H9 (cell line): ENCODE measurements around the gene RALGAPA2. TPM values are rescaled to one million over a fixed set of nuclear protein-coding genes. Genes with fewer than 3 reads are reported as not detected.
A peak's percentile ranks its signal among the peaks of the same experiment; 100 is the strongest.

Experiments used
- DNase-seq: peaks from one replicate; pipeline ENCODE4 v3.0.0-alpha.2; 2017
- H2AFZ ChIP-seq: one replicate; pipeline ENCODE4 v1.6.1; 2013; ENCODE audit warnings: mild to moderate bottlenecking, low read length, control low read depth, moderate library complexity
- H2AK5ac ChIP-seq: 2 replicates; pipeline ENCODE4 v1.6.1; 2013; ENCODE audit warnings: low read length, control low read depth, mixed read lengths; ENCODE audit not compliant: insufficient read length
- H2BK120ac ChIP-seq: one replicate; pipeline ENCODE4 v1.6.1; 2013; ENCODE audit warnings: low read depth, mild to moderate bottlenecking, low read length, control low read depth, inconsistent platforms; ENCODE audit not compliant: poor library complexity, severe bottlenecking
- H2BK12ac ChIP-seq: 2 replicates; pipeline ENCODE4 v1.6.1; 2013; ENCODE audit warnings: low read length, control low read depth, mixed read lengths, low read depth; ENCODE audit not compliant: insufficient read length
- H2BK15ac ChIP-seq: 2 replicates; pipeline ENCODE4 v1.6.1; 2013; ENCODE audit warnings: low read depth, low read length, control low read depth
- H2BK20ac ChIP-seq: one replicate; pipeline ENCODE4 v1.6.1; 2013; ENCODE audit warnings: low read depth, mild to moderate bottlenecking, low read length, control low read depth, inconsistent platforms; ENCODE audit not compliant: poor library complexity, severe bottlenecking
- H2BK5ac ChIP-seq: 2 replicates; pipeline ENCODE4 v1.6.1; 2013; ENCODE audit warnings: low read length, control low read depth, mixed read lengths; ENCODE audit not compliant: insufficient read length
- H3K14ac ChIP-seq: 2 replicates; pipeline ENCODE4 v1.6.1; 2013; ENCODE audit warnings: low read length, control low read depth; ENCODE audit not compliant: insufficient read depth
- H3K18ac ChIP-seq: 2 replicates; pipeline ENCODE4 v1.6.1; 2013; ENCODE audit warnings: low read depth, mild to moderate bottlenecking, mixed read lengths, low read length, control low read depth; ENCODE audit not compliant: insufficient read length
- H3K23ac ChIP-seq: 2 replicates; pipeline ENCODE4 v1.6.1; 2013; ENCODE audit warnings: low read length, control low read depth, mixed read lengths, low read depth; ENCODE audit not compliant: insufficient read length
- H3K23me2 ChIP-seq: 2 replicates; pipeline ENCODE4 v1.6.1; 2013; ENCODE audit warnings: low read depth, mild to moderate bottlenecking, mixed read lengths, low read length, control low read depth; ENCODE audit not compliant: insufficient read length, poor library complexity, severe bottlenecking
- H3K27ac ChIP-seq: 2 replicates; pipeline ENCODE4 v1.5.1; 2013; ENCODE audit warnings: low read length, control low read depth, mixed read lengths, low read depth; ENCODE audit not compliant: insufficient read length
- H3K27me3 ChIP-seq: 2 replicates; pipeline ENCODE4 v1.6.1; 2013; ENCODE audit warnings: low read length, control low read depth, inconsistent platforms; ENCODE audit not compliant: insufficient read depth
- H3K4ac ChIP-seq: 2 replicates; pipeline ENCODE4 v1.6.1; 2013; ENCODE audit warnings: low read depth, mild to moderate bottlenecking, control low read depth, inconsistent platforms, low read length, moderate library complexity
- H3K4me1 ChIP-seq: 2 replicates; pipeline ENCODE4 v1.6.1; 2013; ENCODE audit warnings: low read length, control low read depth, inconsistent platforms; ENCODE audit not compliant: insufficient read depth
- H3K4me2 ChIP-seq: 2 replicates; pipeline ENCODE4 v1.6.1; 2013; ENCODE audit warnings: low read length, control low read depth, mixed read lengths; ENCODE audit not compliant: insufficient read length, insufficient read depth
- H3K56ac ChIP-seq: 2 replicates; pipeline ENCODE4 v1.6.1; 2013; ENCODE audit warnings: low read depth, mild to moderate bottlenecking, mixed read lengths, low read length, control low read depth; ENCODE audit not compliant: insufficient read length
- H3K79me1 ChIP-seq: 2 replicates; pipeline ENCODE4 v1.6.1; 2013; ENCODE audit warnings: low read depth, mild to moderate bottlenecking, moderate library complexity, low read length, control low read depth, inconsistent platforms; ENCODE audit not compliant: insufficient read depth, poor library complexity, severe bottlenecking
- H3K79me2 ChIP-seq: 2 replicates; pipeline ENCODE4 v1.6.1; 2013; ENCODE audit warnings: low read length, control low read depth, inconsistent platforms; ENCODE audit not compliant: insufficient read depth
- H3K9ac ChIP-seq: 2 replicates; pipeline ENCODE4 v1.6.1; 2013; ENCODE audit warnings: low read length, control low read depth, mixed read lengths; ENCODE audit not compliant: insufficient read length; ENCODE audit errors: extremely low read depth
- H3K9me3 ChIP-seq: one replicate; pipeline ENCODE4 v1.6.1; 2013; ENCODE audit warnings: low read depth, low read length, inconsistent platforms; ENCODE audit not compliant: control insufficient read depth
- H3T11ph ChIP-seq: one replicate; pipeline ENCODE4 v1.6.1; 2013; ENCODE audit warnings: mild to moderate bottlenecking, low read length, control low read depth, inconsistent platforms
- H4K20me1 ChIP-seq: one replicate; pipeline ENCODE4 v1.6.1; 2013; ENCODE audit not compliant: control insufficient read depth, insufficient read length, insufficient read depth
- H4K5ac ChIP-seq: 2 replicates; pipeline ENCODE4 v1.6.1; 2013; ENCODE audit warnings: low read depth, mild to moderate bottlenecking, mixed read lengths, low read length, control low read depth; ENCODE audit not compliant: insufficient read length
- H4K8ac ChIP-seq: replicated peaks from 2 replicates; pipeline ENCODE4 v1.6.1; 2013; ENCODE audit warnings: low read length, control low read depth, mixed read lengths, low read depth; ENCODE audit not compliant: insufficient read length
- H4K91ac ChIP-seq: 2 replicates; pipeline ENCODE4 v1.6.1; 2013; ENCODE audit warnings: low read depth, mild to moderate bottlenecking, moderate library complexity, mixed read lengths, low read length, control low read depth; ENCODE audit not compliant: insufficient read length
- H3K27ac Mint-ChIP-seq, 3 experiments: 2 replicates in 2 of 3; 3 replicates in 1 of 3; pipeline ENCODE4 v1.8.0; 2020 to 2021; ENCODE audit warnings: mixed read lengths in 3 of 3, mild to moderate bottlenecking in 1 of 3, moderate library complexity in 1 of 3
- H3K27me3 Mint-ChIP-seq: 2 replicates; pipeline ENCODE4 v1.8.0; 2021; ENCODE audit warnings: low read depth, mild to moderate bottlenecking, moderate library complexity, mixed read lengths
- H3K36me3 Mint-ChIP-seq, 3 experiments: 2 replicates in 2 of 3; 3 replicates in 1 of 3; pipeline ENCODE4 v1.8.0; 2020 to 2021; ENCODE audit warnings: low read depth in 3 of 3, mixed read lengths in 3 of 3; ENCODE audit not compliant: insufficient read depth in 1 of 3
- H3K4me1 Mint-ChIP-seq, 2 experiments: 2 replicates each; pipeline ENCODE4 v1.8.0; 2020; ENCODE audit warnings: mixed read lengths in 2 of 2
- H3K4me3 Mint-ChIP-seq, 2 experiments: 2 replicates in 1 of 2; 3 replicates in 1 of 2; pipeline ENCODE4 v1.8.0; 2020 to 2021; ENCODE audit warnings: mild to moderate bottlenecking in 2 of 2, mixed read lengths in 2 of 2, moderate library complexity in 1 of 2
- H3K9me3 Mint-ChIP-seq, 2 experiments: 2 replicates in 1 of 2; 3 replicates in 1 of 2; pipeline ENCODE4 v1.8.0; 2020; ENCODE audit warnings: mild to moderate bottlenecking in 2 of 2, mixed read lengths in 2 of 2, moderate library complexity in 1 of 2
- CTCF ChIP-seq: fragments of 200-600 bp; sonication (generic); conservative IDR thresholded peaks from 3 replicates; pipeline ENCODE4 v1.8.0; 2021; ENCODE audit warnings: antibody characterized with exemption, mild to moderate bottlenecking
- WGBS: extraction: QIAGEN DNeasy Blood & Tissue Kit; methylation state at CpG from one replicate; pipeline ENCODE4 v1.1.7; 2013; ENCODE audit warnings: missing lambda C conversion rate, low lambda C conversion rate, mixed read lengths; ENCODE audit not compliant: insufficient read length; ENCODE audit errors: extremely low coverage; 5-methylcytosine and 5-hydroxymethylcytosine counted together
- total RNA-seq: library from RNA; stranded (reverse); gene quantifications from 2 replicates; pipeline ENCODE4 v1.2.1, GENCODE V29; 2021

The RALGAPA2 gene
- total RNA-seq, 1 experiment from 2014 or later: 16.6 TPM

GRCh38 chr20:20440481-20440880, 272.0 kb downstream of the RALGAPA2 start:
- Mint-ChIP-seq H3K9me3 (no peaks in the 10 kb centered on the region), H3K4me3 (no peak overlapping the region), H3K27ac (peak overlapping the region in 1 of 3 experiments; percentile 80; a peak in 1 of 7 replicates), H3K27me3 (no peaks in the 10 kb centered on the region), H3K36me3 (no peaks in the 10 kb centered on the region; a peak in 2 of 7 replicates), H3K4me1 (peaks cover 20 to 21% of the 10 kb centered on the region in 2 experiments)
- H2BK120ac ChIP-seq: no peak overlapping the region
- H3K23me2 ChIP-seq: no peaks in the 10 kb centered on the region
- no peak overlapping the region for H3K23ac ChIP-seq
- H4K20me1 ChIP-seq: no peaks in the 10 kb centered on the region
- no peaks in the 10 kb centered on the region for H3K79me1 ChIP-seq
- no peak overlapping the region for H3K9ac ChIP-seq
- no peak overlapping the region for H4K5ac ChIP-seq
- no peak overlapping the region for H3T11ph ChIP-seq
- no CpG with 5 or more reads among the region's 16 CpGs for WGBS
- no peak overlapping the region for H2AK5ac ChIP-seq
- no peak overlapping the region for H3K27ac ChIP-seq
- H3K4me1 ChIP-seq: peaks cover 3% of the 10 kb centered on the region; the same call in 1 of the 2 replicates
- no peak for TF ChIP-seq CTCF
- H2BK20ac ChIP-seq: no peak overlapping the region
- H3K27me3 ChIP-seq: no peaks in the 10 kb centered on the region
- H3K56ac ChIP-seq: no peak overlapping the region
- H2BK15ac ChIP-seq: no peak overlapping the region
- no peak overlapping the region for H3K4ac ChIP-seq
- DNase-seq: no peak
- no peaks in the 10 kb centered on the region for H3K79me2 ChIP-seq
- no peak overlapping the region for H2BK5ac ChIP-seq
- no peak overlapping the region for H3K14ac ChIP-seq
- H2AFZ ChIP-seq: no peak overlapping the region
- no peak overlapping the region for H4K91ac ChIP-seq
- no peak overlapping the region for H2BK12ac ChIP-seq
- no peaks in the 10 kb centered on the region for H3K9me3 ChIP-seq
- no peak overlapping the region for H4K8ac ChIP-seq
- no peak overlapping the region for H3K4me2 ChIP-seq
- H3K18ac ChIP-seq: no peak overlapping the region
